KBM-7 (cell line): Measurements from ENCODE around the gene WDR11.

Experiments
- DNase-seq: peaks from one replicate; pipeline ENCODE4 v3.0.0-alpha.2; 2015
- in situ Hi-C: fragments of 300-500 bp; cut with MboI; formaldehyde crosslinking; loops from 2 replicates; pipeline ENCODE4 v1.14.3; 2020; ENCODE audit warnings: low sequenced_read_pairs, low pct_unique_long_range_greater_than_20kb, mixed read lengths

The WDR11 gene

DNA sequence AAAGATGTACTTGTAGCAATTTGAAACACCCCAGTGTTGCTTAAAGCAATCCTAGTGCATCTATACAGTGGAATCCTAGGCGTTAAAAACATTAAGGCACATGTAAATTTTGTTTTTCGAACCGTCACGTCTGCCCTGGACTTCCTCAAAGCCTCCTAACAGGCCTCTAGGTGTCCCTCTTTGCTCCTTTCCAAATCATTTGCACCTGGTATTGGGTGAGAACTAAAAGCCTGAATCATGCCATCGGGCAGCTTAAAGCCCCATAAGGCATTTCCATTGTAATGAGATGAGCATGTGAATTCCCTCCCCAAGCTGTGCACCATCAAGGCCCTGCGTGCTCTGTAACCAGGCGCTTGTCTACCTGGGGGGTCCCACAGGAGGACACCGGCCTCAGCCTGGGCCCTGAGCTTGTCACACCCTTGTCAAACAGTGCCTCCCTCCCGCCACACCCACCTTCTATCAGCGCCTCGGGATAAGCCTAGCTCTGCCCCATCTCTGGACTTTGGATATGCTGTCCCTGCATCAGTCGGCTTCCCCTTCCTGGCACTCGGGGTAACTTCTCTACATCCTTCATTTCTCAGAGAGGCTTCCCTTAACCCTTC, 89.2 kb downstream of the WDR11 start:
- in situ Hi-C loops: loop anchor here (25.0 kb wide), 1 partner anchor 972 kb away; no protein-coding TSS in a partner anchor

DNA sequence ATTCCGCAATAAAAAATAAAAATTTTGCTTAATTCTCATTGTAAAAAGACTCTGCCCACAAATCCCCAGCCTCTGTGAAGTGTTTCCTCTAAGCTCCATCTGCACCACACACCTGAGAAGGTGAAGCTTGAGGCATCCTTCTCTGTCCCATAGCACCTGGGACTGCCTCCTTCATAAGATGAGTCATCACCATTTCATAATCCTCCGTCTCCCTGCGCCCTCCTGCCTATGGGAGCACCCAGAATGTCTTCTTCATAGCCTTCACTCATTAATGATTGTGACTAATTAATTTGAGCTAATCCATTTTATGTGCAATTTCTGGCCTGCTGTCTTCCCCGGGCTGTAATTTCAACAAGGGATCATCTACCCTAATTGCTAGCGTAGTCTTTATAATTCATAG, 90.3 kb downstream of the WDR11 start:
- no peak for DNase-seq
- in situ Hi-C loops: loop anchor here (25.0 kb wide), 1 partner anchor 971 kb away; no protein-coding TSS in a partner anchor

More for the DNA sequence above, 89.2 kb downstream of the WDR11 start:
- DNase-seq: no peak

DNA sequence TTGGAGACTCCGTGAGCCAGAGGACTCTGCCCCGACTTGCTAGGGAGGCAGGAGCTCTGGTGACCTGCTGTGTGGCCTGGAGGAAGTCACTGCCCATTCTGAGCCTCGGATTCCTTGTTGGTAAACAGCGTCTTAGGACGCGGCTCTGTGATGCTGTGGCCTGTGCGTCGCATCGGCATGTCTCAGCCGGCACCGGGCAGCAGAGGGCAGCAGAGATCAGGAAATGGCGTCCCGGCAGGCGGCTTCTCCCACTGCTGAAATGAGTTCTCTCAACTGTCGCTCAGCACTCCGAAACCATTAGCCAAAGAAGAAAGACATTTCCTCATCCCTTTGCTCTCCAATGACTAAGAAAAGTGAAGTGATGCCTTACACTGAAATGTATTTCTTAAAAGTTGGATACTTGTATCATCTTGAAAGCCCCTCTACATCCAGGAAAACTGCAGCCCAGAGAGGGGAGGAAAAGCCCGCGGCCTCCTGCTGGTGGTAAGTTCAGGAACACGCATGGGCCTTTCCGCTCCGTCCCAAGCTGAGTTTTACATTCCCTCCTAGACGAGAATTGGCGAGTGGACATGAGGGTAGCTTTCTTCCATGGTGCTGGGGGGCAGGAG, 91.7 kb downstream of the WDR11 start:
- peak; percentile 82 for DNase-seq
- in situ Hi-C loops: loop anchor here (25.0 kb wide), 1 partner anchor 969 kb away; no protein-coding TSS in a partner anchor

DNA sequence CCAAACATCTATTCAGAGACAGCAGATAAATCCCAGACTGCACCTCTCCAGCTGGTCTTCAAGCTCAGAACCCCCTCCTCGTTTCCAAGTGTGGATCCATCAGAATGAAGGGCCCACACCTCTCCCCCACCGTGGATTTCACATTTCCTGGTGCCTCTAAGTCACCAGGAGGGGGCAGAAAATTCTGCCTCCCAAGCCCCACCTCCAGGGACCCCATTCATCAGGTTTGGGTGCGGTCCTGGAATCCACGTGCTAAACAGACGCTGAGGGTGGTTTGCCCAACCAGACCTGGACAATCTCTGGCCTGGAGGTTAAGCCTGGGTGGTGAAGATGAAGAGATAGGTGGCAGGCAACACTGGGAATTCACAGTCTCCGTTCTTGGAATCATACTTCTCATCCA, 92.4 kb downstream of the WDR11 start:
- DNase-seq: no peak
- in situ Hi-C loops: loop anchor here (25.0 kb wide), 1 partner anchor 969 kb away; no protein-coding TSS in a partner anchor

DNA sequence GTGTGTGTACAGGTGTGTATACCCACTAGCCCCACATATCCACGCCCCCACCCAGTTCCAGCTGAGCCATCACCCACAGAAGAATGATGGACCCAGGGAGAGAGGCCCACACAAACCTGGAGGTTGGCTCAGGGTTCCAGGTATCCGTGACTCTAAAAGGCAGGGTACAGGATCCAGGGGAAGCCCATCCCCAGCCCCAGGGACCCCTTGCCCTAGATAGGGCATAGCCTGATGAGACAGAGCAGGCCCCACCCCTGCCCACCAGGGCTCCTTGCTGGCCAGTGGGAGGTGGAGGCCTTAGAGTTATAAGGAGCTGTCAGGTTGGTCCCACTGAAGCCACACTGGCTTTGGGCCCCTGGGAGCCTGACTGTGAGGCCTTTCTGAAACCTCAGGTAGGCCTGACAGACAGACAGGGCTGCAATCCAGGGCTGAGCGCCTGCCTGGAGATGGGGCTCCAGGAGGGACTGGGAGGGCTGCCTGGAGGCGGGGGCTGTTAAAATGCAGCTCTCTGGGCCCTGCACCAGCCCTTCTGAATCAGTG, 93.5 kb downstream of the WDR11 start:
- in situ Hi-C loops: loop anchor here (25.0 kb wide), 1 partner anchor 968 kb away; no protein-coding TSS in a partner anchor
- DNase-seq: no peak

DNA sequence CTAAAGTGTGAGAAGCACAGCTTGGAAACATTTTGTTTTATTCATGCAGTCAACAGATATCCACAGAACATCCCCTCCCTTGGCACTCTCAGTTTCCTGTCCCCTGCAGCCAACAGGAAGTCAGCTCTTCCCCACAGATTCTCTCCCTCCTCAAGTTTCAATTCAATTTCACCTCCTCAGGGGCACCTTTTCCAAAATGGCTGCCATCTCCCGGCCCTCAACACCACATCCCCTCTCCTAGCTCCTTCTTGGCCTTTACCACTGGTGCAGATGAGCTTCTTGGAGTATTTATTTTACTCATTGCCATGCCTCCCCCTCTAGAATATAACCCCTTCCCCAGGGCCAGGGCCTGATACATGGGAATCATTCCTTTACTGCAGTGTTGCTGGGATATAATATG, 94.0 kb downstream of the WDR11 start:
- in situ Hi-C loops: loop anchor here (25.0 kb wide), 1 partner anchor 967 kb away; no protein-coding TSS in a partner anchor
- DNase-seq: no peak

DNA sequence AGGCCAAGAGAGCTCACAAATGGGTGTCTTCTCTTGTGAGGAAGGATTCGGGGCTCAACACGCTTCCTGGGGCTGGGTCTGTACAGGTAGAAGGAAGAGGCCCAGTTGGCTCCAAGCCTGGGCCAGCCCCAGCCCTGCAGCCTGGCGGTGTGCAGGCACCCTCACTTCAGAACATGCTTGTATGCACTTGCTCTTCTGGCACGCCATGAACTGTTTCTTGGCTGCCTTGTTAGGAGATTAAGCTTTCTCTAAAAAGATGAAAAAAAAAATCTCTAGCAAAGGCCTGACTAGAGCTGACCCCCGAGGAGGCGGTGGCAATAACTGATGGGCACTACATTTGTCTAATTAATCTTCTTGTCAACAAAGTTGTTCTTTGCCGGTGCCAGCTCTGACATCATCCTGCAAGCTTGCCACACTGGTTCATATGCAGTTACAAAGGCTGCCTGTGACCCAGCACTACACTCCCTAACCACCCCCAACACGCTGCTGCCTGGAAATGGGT, 94.7 kb downstream of the WDR11 start:
- DNase-seq: no peak
- in situ Hi-C loops: loop anchor here (25.0 kb wide), 1 partner anchor 966 kb away; no protein-coding TSS in a partner anchor

DNA sequence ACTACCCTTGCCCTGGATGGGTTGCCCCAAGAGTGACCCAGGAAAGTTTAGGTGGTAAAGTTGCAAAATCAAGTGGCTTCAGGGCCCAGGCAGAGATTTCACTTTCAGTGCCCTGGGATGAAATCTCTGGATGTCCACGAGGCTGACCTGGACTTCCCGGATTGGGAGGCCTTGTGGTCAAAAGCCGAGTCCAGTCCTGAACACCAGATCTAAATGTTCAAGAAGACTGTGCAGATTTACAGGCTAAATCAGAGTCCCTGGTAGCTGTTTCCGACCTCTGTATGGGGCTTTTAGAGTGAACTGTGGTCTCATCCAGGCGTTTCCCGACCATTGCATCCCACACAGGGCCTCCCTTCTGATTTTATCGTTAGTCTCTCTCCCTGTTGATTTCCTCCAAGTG, 95.3 kb downstream of the WDR11 start:
- DNase-seq: no peak
- in situ Hi-C loops: loop anchor here (25.0 kb wide), 1 partner anchor 966 kb away; no protein-coding TSS in a partner anchor

DNA sequence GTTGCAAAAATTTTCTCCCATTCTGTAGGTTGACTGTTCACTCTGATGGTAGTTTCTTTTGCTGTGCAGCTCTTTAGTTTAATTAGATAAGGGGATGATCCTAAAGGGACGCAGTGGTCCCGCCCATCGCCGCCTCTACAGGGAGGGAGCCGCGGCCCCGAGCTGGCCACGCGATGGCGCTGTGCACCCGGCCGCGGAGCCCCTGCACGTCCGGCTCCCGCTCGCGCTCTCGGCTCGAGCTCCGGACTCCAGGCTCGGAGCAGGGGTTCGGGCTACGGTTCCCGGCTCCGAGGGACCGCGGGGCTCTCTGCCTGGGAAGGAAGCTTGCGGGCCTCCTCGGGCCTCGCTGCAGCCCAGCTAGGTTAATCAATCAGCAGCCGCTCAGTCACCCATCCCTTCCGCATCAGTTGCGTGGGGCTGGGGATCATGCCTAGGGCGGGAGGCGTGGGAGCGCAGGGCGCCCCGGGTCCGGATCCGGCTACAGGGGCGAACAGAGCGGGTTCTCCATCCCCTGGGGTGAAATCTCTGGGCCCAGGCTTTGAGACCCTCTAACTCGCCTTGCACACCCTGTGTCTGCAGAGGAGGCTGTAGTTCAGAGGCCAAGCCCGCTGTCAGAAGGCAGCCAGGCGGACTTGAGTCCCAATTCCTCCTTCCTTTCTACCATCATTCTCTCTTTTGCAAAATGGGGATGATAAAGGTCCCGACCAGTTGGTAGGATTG, 97.9 kb downstream of the WDR11 start:
- DNase-seq: peak; percentile 78
- in situ Hi-C loops: loop anchor here (25.0 kb wide), 1 partner anchor 963 kb away; no protein-coding TSS in a partner anchor

DNA sequence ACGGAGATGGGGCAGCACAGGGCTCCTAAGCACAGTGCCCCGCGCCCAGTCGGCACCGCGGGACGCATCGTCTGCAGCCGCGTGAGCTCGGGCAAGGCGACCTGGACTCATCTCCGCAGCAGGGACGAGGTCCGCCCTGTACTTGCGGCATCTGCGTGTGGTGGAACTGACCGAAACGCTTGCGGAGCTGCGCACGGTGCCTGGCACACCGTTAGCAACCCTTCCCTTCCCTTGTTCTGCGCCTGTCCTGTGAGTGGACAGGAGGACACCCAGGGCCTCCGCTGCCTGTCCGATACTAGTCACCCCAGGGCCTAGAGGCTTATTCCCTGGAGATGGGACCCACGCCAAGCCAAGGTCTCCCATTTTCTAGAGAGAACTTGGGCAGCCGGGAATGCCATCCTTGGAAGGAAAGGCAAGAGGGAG, 98.5 kb downstream of the WDR11 start:
- no peak for DNase-seq
- in situ Hi-C loops: loop anchor here (25.0 kb wide), 1 partner anchor 963 kb away; no protein-coding TSS in a partner anchor

DNA sequence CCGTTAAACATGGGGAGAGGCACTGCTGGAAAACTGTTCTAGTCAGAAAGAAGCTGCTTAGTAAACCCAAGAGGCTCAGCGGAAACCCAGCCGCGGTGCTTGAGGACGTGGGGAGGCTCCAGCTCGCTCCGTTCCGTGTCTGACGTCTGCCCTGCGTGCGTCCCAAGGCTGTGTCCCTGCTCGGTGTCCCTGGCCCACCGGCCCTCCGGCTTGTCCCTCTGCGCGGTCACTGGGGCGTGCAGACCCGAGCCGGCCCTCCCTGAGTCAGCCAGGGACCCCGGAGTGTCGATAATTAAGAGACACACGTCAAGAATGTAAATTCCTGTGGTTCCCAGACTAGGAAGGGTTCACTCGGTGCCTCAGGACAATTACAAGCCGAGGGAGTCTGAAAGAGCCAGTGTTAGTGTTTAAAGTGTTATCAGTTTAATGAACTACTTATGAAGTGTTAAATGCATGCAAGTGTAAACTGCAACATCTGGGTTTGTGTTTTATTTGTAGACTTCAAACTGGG, 98.9 kb downstream of the WDR11 start:
- in situ Hi-C loops: no loop called here
- no peak for DNase-seq

DNA sequence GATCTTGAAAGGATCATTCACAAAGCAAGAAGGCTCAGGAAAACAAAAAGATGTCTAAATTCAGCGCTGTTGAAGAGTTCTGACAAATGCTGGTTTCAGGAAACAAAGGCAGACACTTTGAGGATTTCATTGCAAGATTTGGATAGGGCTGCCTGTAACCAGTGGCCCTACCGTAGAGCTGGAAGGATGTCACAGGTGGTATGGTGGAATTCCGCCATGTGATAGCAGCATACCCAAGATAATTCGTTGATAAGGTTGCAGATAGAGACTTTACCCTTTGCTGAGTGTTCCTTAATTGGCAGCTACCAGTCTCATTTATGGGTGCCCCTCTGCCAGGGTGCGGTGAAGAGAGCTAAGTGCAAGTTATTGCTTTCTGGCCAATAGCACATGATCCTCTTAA, 100.1 kb downstream of the WDR11 start:
- in situ Hi-C loops: no loop called here
- no peak for DNase-seq

DNA sequence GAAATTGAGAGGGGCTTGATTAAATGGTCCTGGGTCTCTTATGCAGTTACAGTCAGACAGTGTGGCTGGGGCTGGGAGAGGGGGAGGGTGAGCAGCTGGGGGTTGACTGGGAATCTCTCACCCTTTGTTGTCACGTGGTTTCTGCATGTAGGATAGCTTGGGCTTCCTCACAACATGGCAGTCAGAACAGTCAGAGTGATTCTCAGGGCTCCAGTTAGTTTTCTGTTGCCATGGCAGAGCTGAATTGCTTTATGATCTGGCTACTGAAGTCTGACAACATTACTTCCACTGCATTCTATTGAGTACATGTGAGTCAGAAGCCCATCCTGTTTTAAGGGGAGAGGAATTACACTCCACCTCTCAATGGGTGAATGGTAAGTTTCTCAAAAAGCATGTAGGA, 102.7 kb downstream of the WDR11 start:
- in situ Hi-C loops: no loop called here
- DNase-seq: no peak
